Mesothelial cell of epicardium (in vitro differentiated cells): ENCODE measurements around the gene PCSK6. TPM values are rescaled to one million over a fixed set of nuclear protein-coding genes. Genes with fewer than 3 reads are reported as not detected.

Experiments used
- DNase-seq, 2 experiments: peaks; one replicate each; pipeline ENCODE4 v3.0.0; 2021; ENCODE audit warnings: low spot score in 2 of 2; ENCODE audit not compliant: unreplicated experiment in 2 of 2
- H3K27ac Mint-ChIP-seq: 2 replicates; pipeline ENCODE4 v1.8.0; 2021; ENCODE audit warnings: mixed read lengths
- H3K27me3 Mint-ChIP-seq: 2 replicates; pipeline ENCODE4 v1.8.0; 2021; ENCODE audit warnings: low read depth, mixed read lengths
- H3K36me3 Mint-ChIP-seq: 2 replicates; pipeline ENCODE4 v1.8.0; 2021; ENCODE audit warnings: mixed read lengths
- H3K4me1 Mint-ChIP-seq: 2 replicates; pipeline ENCODE4 v1.8.0; 2021; ENCODE audit warnings: mixed read lengths
- H3K4me3 Mint-ChIP-seq: 2 replicates; pipeline ENCODE4 v1.8.0; 2021; ENCODE audit warnings: mild to moderate bottlenecking, moderate library complexity, mixed read lengths
- H3K9me3 Mint-ChIP-seq: 2 replicates; pipeline ENCODE4 v1.8.0; 2021; ENCODE audit warnings: mixed read lengths
- total RNA-seq: library from RNA; stranded (reverse); gene quantifications from 3 replicates; pipeline ENCODE4 v1.2.1, GENCODE V29; 2021
- TF ChIP-seq, protein P1 (sequence below): fragments of 200-600 bp; sonication (generic); IDR thresholded peaks from one replicate; pipeline ENCODE4 v1.5.0; 2021; ENCODE audit warnings: antibody characterized with exemption; ENCODE audit not compliant: unreplicated experiment

Gene PCSK6
- total RNA-seq, 1 donor from 2014 or later = 4.5 TPM

DNA sequence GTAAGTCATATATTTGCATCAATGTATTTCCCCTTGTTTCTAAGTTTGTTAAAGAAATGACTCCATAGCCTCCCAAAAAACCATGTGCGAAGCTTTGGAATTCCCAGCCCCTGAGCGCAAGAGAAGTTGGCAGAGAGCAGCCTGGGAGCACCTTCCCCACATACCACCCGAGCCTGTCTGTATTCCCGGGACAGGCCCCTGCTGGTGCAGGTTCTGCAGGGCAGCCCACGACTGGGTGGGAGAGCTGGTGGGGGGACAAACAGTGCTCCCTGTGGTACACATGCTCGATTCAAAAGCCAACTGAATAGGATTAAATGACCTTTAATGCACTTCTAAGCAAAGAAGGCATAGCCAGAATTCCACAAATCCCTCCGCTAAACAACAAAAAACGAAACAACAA is 119.8 kb downstream of the PCSK6 start:
- Mint-ChIP-seq H3K4me1 (peaks cover 20% of the 10 kb centered on the region), H3K27me3 (peaks cover 6% of the 10 kb centered on the region), H3K4me3 (no peak overlapping the region), H3K9me3 (peaks cover 10% of the 10 kb centered on the region), H3K36me3 (peaks cover 2% of the 10 kb centered on the region), H3K27ac (no peak overlapping the region)
- no peak for DNase-seq
- TF ChIP-seq, protein P1, sequence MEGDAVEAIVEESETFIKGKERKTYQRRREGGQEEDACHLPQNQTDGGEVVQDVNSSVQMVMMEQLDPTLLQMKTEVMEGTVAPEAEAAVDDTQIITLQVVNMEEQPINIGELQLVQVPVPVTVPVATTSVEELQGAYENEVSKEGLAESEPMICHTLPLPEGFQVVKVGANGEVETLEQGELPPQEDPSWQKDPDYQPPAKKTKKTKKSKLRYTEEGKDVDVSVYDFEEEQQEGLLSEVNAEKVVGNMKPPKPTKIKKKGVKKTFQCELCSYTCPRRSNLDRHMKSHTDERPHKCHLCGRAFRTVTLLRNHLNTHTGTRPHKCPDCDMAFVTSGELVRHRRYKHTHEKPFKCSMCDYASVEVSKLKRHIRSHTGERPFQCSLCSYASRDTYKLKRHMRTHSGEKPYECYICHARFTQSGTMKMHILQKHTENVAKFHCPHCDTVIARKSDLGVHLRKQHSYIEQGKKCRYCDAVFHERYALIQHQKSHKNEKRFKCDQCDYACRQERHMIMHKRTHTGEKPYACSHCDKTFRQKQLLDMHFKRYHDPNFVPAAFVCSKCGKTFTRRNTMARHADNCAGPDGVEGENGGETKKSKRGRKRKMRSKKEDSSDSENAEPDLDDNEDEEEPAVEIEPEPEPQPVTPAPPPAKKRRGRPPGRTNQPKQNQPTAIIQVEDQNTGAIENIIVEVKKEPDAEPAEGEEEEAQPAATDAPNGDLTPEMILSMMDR = no peak

DNA sequence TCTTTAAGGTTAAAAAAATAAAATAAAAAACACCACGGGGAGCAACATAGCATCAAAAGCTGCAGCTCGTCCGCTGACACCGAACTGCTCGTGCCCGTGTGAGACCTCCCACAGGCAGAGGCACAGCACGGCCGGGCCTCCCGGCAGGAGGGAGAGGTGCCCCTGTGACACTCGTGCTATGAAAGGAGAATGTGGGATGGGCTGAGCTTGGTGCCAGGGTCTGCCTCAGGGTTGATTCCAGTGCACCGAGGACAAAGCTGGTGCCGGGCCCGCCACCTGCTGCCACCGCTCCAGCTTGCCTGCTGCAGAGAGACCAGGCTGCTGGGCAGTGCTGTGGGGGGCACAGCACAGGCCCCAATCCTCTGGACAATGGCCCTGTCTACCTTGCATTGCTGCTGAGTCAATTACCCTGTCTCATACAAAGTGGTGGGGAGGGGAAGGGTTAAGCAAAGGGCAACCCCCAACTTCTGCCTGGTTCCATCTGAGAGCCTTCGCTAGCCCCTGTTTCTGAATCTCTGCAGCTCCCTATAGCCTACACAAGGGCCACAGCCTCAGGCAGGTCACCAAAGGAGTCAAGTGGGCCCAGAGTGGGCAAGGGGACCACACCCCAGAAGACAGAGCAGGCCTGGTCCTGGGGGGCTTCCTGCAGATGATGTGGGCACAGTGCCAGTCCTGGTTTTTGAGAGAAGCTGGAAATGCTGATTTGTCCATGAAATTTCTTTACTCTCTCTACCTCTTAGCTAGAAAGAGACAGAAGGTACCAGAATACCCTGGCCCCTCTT is 120.5 kb downstream of the PCSK6 start:
- H3K4me1 Mint-ChIP-seq = peaks cover 20% of the 10 kb centered on the region
- peaks cover 6% of the 10 kb centered on the region for H3K27me3 Mint-ChIP-seq

DNA sequence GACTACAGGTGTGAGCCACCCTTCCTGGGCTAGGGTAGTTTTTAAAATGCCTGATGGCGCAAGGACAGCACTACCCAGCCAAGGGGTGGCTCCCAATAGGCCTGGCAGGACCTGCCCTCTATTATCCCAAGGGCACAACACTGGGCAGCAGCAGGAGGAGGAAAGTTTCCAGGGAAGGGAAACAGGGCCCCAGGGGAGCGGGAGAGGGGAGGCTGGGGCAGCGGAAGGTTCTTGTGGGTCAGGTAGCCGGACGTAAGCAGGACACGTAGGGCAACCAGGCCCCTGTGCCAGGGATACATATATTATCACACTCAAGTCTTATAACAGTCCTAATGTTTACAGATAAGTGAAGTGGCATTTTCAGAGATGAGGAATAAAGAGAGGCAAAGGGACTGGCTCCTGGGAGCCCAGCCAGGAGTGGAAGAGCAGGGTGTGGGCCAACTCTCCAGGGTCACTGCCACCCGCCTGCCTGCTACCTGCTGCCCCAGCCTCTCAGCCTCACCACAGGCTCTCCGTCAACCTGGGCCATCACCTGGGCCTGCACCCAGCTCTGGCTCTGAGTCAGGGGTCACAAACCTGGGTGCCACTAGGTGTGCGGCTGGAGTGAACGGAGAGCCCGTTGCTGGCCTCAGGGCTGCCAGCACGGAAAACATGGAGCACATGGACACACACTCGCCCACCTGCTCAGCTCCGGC is 121.3 kb downstream of the PCSK6 start:
- Mint-ChIP-seq H3K27me3 (peaks cover 1% of the 10 kb centered on the region), H3K9me3 (peaks cover 14% of the 10 kb centered on the region), H3K27ac (no peak overlapping the region), H3K36me3 (peaks cover 2% of the 10 kb centered on the region), H3K4me3 (no peak overlapping the region), H3K4me1 (peaks cover 13% of the 10 kb centered on the region)
- DNase-seq = no peak
- TF ChIP-seq, protein P1 = no peak

More for the DNA sequence above, 120.5 kb downstream of the PCSK6 start:
- TF ChIP-seq, protein P1 = no peak
- no peak for DNase-seq
- Mint-ChIP-seq H3K9me3 (peaks cover 14% of the 10 kb centered on the region), H3K36me3 (peaks cover 2% of the 10 kb centered on the region), H3K27ac (no peak overlapping the region), H3K4me3 (no peak overlapping the region)

DNA sequence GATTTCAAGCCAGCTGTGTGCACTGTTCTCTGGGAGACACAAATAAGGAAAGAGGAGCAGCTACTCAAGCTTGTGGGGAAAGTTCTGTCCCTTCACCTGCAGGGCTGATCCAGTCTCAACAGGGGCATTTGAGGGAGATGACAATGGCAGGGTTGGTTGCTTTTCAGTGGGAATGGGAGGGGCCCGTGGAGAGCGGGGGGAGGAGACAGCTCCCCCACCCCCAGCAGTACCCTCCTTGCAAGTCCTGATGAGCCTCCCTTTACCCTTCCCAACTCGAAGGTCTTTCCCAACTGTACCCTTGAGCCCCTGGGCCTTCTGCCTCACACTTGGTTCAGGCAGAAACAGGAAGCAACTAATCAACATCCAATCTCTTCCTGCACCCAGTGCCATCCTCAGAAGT is 122.7 kb downstream of the PCSK6 start:
- DNase-seq = no peak
- TF ChIP-seq, protein P1 = no peak
- Mint-ChIP-seq H3K4me3 (no peak overlapping the region), H3K9me3 (peaks cover 14% of the 10 kb centered on the region), H3K4me1 (peaks cover under 1% of the 10 kb centered on the region), H3K27ac (no peak overlapping the region), H3K27me3 (no peaks in the 10 kb centered on the region), H3K36me3 (peaks cover 2% of the 10 kb centered on the region)

DNA sequence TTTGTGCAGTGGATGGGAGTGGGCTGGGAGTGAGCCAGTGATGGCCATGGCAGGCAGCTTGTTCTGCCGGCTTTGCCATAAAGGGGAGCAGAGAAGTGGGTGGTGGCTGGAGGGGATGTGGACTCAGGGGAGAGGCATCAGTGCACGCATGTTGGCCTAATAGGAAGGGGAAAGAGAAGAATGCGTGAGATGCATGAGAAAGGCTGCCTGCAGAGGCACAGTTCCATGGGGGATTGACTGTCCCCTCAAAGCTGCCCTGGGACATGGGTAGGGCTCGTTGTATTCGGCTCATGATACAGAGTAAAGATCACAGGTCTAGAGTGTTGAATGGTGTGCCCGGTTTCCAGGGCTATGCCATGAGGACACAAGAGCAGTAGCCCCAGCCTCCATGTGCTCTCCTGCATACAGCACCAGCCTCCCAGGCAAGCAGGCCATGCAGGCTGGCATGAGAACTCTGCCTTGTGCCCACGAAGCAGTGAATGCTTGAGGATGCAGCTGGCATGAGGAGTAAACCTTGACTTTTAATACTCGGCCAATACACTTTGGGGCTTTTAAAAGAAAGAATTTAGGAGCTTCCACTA is 126.4 kb downstream of the PCSK6 start:
- TF ChIP-seq, protein P1 = no peak
- Mint-ChIP-seq H3K36me3 (peaks cover 2% of the 10 kb centered on the region), H3K4me1 (peaks cover 4% of the 10 kb centered on the region), H3K27ac (no peak overlapping the region), H3K27me3 (no peaks in the 10 kb centered on the region), H3K4me3 (no peak overlapping the region), H3K9me3 (peaks cover 14% of the 10 kb centered on the region)
- DNase-seq = peak in 1 of 2 experiments; percentile 9
